ENCODE results near the gene LRRC57.

Gene LRRC57

DNA sequence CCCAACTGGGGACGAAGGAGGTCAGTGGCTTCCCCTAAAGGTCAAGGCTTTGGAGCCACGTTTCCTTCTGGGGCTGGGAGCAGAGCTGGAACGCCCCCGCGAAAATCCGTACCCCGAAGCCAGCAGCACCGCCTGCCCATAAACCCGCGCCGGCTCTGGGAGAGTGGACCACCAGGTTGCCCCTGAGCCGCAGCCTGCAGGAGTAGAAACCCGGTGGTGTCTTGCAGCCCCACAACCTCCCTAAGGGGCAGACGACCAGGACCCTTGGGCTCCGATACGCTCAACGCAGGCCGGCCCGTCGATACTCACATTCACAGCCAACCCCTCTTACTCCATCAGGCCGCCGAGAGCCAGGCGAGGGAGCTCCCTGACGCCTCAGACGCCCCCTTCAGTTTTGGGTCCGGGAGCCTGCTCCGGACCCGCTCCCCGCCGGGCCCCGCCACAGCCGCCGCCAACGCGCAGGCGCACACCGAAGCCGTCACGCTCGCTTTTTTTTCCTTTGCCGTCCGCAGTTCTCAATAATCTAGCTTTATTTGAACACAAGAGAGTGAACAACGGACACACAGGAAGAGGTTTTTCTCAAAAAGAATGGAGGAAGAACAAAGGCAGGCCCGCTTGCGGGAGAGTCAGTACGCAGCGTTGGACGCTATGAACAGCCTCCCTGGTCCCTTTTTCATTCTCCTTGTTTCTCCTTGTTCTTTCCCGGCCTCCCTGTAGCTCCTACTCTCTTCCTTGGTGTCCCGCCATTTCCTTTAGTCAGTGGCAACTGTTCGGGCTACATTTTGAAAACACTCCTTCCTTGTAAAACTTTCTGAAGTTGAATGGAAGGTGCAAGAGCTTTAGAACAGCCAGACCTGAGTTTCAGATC, 57.7 kb downstream of the LRRC57 start, which contains the start of gene ZNF106:
Gene ZNF106, minus strand, starts transcription at position 471 of the 868 bp plus-strand sequence. CDS start 18,852 bp downstream, outside the sequence.
- peak; percentile 86 to 91 for DNase-seq

DNA sequence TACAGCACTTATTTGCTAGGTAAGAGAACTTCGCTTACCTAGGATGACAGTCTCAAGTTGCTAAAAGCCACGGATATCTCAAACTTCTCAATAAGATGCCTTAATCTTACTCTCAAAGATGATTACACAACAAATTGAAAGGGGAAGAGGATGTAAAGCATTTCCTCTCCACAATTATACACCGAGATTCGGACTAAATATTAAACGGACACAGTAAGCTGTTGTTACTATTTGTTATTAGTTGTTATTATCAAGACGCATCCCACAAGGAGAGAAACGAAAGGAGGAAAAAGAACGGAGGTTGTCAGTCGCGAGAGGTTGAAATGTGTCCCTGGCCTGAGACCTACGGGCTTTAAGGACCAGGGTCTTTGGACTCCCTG, 58.3 kb downstream of the LRRC57 start:
- no peak for DNase-seq

Data from activated T-cell treated with anti-CD3 and anti-CD28 coated beads, Interleukin-2, amount 50 U/mL, for 48 hours (primary cell).